ENCODE measurements around the gene EEF2K. TPM values are rescaled to one million over a fixed set of nuclear protein-coding genes. Genes with fewer than 3 reads are reported as not detected.

EEF2K gene
- 55.3 and 60.1 TPM in 2 replicates for total RNA-seq

DNA sequence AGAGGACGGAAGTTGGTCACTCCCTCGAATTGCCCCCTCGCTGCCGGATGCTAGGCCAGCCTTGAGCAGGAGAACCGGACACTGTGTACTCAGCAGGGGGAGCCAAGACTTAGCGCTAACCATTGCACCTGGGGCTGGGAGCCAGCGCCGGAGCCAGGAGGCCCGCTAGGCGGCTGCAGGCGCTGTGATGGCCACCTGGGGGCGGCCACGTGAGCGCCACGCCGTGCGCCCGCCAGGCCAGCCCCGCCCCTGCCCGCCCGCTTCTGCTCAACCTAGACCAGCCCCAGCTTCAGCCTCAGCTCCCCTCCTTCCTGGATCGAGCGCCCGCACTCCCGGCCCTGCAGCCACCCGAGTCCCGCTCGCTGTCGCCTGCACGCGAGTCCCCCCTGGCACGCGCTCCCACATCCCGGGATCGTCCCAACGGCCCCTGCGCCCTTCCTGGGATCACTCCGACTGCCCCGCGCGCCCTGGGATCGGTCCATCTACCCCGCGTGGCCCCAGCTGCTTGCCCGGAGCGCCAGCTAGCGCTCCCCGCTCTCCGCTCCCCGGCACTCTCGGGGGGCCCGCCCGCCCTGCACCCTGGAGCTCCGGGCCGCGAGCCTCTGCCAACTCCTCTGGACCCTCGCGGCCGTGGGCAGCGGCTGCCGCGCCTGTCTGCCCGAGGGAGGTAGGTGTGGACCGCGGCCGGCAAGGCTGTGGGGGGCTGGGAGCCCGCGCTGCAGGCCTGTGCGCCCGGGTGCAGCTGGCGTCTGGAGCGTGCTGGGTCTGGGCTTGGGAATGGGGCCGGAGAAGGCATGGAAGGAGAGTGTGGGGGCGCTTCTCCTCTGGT is at the start of gene EEF2K:
TSS of gene EEF2K (plus strand) at position 266 of the 829 bp plus-strand sequence. CDS start 19,452 bp downstream, outside the sequence.

DNA sequence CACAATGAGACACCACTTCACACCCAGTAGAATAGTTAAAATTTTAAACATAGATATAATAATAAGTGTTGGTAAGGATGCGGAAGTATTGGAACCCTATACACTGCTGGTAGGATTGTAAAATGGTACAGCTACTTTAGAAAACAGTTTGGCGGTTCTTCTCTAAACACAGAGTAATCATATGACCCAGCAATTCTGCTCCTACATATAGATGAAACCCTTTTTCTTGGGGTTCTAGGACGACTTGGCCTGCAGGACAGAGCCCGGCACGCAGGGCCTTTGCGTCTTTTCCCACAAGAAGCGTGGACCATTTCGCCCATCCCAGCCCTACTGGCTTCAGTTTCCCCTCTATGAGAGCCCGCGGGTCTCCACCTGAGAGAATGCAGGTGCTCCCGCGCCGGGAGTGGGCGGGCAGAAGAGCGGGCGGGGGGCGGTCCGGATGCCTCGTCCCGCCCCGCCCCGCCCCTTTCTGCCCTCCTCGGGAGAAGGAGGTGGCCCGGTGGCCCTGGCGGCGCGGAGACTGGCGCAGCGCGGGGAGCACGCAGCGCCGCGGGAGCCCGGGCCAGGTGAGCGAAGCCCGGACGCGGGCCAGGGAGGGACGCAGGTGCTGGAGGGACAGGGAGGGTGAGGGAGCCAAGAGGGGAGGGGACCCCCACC is 44.0 kb upstream of the EEF2K start, which contains the start of gene SDR42E2:
TSS of gene SDR42E2 (plus strand) at position 508 of the 657 bp plus-strand sequence. CDS start 3,077 bp downstream, outside the sequence.

DNA sequence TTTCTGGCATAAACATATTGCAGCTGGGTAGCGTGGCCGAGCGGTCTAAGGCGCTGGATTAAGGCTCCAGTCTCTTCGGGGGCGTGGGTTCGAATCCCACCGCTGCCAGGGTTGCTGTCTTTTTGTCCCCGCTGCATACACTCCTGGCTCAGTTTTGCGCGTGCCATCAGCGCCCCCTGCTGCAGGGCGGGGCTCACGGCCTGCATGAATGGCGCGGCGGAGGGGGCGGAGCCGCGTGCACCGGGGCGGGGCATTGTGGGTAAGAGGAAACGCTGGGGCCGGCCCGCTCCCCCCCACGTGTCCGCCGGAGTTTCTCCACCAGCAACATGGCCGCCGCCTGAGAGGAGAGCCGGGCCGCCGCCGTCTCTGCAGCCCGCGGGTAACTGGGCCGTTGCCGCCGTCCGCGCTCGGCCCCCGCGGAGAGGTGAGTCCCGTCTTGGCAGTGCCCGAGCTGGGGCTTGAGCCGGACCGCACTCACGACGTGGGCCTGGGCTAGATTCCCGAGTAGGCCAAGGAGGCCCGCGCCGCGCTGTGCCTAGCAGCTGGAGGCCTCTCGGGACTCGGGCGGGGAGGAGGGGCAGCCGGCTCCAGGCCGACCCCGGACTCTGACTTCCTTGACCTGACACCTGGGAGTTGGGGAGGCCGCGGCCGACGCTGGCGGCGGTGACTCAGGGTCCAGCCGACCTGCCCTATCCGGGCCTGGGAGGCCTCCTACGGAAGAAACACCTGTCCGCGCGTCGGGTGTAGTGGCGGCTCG is 91.2 kb downstream of the EEF2K start, which contains the start of gene POLR3E:
TSS of gene POLR3E (plus strand) at position 296 of the 757 bp plus-strand sequence. CDS start 5,560 bp downstream, outside the sequence.

Other genes with a start within 250 kb of the EEF2K start
- gene PDZD9, start 205.2 kb upstream of the EEF2K start, total RNA-seq, result not detected in 2 replicates
- gene MOSMO, start 198.2 kb upstream of the EEF2K start, total RNA-seq, result 25.2 and 35.5 TPM in 2 replicates
- not detected in 2 replicates for gene VWA3A, start 113.7 kb upstream of the EEF2K start, total RNA-seq
- gene SDR42E2, start 43.8 kb upstream of the EEF2K start, total RNA-seq, result not detected in 2 replicates
- 31.0 and 38.5 TPM in 2 replicates for gene POLR3E, start 91.1 kb downstream of the EEF2K start, total RNA-seq
- gene CDR2, start 168.3 kb downstream of the EEF2K start, total RNA-seq, result 41.8 and 44.4 TPM in 2 replicates

All from vein endothelial cell (primary cell).